HG03175 (cell line): ENCODE measurements around the gene SNAPIN.
A peak's percentile ranks its signal among the peaks of the same experiment; 100 is the strongest.

Source experiments
- ATAC-seq: cut with Tn5 transposase; IDR thresholded peaks from one replicate; pipeline ENCODE4 v1.9.1; 2021; ENCODE audit warnings: mild to moderate bottlenecking, moderate library complexity; ENCODE audit not compliant: unreplicated experiment

SNAPIN gene, protein sequence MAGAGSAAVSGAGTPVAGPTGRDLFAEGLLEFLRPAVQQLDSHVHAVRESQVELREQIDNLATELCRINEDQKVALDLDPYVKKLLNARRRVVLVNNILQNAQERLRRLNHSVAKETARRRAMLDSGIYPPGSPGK

DNA sequence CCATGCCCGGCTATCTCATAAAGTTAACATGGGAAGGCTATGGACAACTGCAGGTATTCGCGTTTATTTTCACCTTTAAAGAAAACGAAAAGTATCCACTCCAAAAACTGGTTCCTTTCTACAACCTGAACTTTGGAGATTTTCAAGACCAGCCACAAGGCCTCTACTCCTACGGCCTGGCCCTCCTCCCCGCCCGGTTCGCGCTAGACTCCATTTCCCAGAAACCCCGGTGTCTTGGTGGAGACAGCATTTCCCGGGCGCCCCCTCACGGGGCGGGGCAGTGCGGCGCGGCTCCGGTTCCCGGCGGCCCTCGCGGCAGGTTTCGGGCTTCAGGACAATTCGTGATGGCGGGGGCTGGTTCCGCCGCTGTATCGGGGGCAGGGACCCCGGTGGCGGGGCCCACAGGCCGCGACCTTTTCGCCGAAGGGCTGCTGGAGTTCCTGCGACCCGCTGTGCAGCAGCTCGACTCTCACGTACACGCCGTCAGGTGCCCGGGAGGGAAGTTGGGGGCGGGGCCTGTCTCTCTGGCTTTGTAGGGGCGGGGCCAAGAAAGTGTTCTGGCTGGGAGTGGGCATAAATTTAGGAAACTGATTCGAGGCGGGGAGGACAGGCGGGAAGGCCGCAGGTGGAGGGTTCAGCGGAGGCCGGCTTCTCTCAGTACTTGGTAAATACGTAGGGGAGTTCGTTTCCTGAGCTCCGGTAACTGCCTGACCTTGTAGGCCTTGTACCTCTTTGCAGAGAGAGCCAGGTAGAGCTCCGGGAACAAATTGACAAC lies at the start of gene SNAPIN:
TSS of gene SNAPIN (plus strand) at position 304 of the 775 bp plus-strand sequence. CDS start at position 345, 41 bp downstream.
- ATAC-seq, result peak; percentile 96

DNA sequence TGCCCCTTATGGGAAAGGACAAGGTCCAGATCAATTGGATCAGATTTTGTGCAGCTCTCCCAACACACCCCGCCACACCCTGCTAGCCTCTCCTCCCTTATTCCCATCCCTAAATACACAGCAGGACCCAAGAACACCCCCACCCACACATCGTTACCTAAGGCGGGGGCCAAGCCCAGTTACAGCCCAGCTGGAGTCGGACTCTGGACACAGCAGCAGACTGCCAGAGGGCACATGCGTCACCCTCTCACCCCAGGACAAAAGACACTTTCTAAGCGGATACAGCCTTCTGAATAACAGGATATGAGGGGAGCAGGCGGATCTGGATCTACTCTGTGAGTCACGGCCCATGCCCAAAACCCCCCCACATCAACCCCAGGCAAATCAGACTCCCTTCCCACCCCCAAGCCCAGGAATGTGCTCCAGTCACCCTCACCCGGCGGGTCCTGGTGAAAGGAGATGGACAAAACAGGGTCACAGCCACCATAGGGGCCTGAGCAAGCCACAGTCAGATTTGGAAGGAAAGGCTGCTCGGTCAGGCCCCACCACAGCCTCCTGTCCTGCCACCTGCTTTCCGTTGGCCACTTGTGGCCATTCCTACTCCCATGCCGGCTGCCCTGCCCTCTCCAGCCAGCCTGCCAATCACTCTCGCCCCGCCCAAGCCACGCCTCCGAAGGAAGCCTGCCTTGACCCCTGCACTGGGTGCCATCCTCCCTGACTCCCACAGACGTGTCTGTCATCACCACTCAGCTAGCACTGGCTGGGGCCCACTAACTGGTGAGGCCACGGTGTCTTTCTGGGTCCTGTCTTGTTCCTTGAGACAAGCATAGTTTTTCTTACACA lies 49.5 kb upstream of the SNAPIN start:
- ATAC-seq, result no peak

DNA sequence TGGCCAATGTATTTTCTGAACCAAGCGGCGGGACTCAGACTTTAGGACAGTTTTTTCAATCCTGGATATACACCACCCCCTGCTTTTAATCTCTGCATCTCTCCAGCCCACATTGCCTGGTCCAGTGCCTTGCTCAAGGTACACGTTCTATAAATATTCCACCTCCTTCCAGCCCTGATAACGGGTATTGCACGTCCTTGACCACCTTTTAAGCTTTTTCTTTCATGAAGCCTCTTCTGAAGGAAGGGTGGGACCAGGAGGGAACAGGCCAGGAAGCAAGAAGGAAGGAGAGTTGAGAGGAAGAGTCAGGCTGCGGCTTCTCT lies 49.0 kb upstream of the SNAPIN start:
- no peak for ATAC-seq

DNA sequence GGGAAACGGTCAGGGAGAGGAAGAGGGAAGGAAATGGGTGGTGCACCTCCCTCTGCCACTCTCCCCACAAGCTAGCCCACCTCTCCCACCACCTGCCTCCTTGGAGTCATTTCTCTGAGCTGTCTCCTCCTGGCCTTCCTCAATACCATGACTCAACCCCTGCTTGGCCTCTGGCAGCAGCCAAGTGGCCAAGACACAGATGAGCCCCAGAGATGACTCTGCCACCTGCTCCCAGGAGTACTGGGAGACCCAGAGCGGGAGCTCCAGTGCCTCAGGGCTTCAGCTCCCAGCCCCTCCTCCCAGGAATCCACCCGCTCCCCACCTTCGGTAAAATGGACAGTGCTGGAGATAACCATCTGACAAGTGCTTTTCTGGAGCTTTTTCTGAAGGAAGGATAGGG lies 48.2 kb upstream of the SNAPIN start:
- no peak for ATAC-seq

DNA sequence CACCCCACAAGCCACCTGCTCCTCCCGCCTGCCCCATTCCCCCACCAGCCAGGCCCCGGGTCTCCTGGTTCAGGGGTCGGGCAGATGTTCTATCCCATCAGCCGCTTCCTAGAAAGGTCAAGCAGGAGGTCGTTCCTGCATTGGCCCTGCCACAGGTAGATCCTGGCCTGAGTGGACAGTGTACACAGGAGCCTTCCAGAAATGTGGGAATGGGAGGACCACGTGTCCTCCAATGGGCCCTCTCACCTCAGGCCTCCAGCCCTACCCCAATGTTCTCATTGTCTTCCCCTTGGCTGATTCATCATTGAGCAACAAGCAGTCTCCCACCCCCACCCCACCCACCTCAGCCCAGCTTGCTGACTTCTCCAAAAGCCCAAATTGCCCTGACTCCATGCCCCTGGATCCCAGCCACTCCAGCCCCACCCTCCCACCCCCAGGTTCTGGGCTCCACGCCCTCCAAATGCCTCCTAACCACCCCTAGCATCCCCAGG lies 47.6 kb upstream of the SNAPIN start:
- ATAC-seq, result no peak

DNA sequence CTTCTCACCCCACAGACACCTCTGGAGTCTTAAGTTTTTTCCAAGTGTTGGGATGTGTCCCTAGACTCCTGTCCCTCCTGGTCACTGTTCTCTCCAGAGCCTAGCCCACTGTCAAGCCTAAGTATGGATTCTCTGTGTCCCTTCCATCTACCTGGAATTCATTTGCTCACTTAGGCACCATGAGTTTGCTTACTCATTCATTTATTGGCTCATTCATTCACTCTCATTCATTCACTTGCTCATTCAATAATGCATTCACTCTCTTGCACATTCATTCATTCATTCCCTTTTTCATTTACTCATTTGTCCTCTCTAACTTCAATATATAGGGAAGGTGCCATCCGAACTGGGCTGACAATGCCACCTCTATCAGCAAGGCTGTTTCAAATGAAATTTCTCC lies 47.1 kb upstream of the SNAPIN start:
- ATAC-seq, result no peak

DNA sequence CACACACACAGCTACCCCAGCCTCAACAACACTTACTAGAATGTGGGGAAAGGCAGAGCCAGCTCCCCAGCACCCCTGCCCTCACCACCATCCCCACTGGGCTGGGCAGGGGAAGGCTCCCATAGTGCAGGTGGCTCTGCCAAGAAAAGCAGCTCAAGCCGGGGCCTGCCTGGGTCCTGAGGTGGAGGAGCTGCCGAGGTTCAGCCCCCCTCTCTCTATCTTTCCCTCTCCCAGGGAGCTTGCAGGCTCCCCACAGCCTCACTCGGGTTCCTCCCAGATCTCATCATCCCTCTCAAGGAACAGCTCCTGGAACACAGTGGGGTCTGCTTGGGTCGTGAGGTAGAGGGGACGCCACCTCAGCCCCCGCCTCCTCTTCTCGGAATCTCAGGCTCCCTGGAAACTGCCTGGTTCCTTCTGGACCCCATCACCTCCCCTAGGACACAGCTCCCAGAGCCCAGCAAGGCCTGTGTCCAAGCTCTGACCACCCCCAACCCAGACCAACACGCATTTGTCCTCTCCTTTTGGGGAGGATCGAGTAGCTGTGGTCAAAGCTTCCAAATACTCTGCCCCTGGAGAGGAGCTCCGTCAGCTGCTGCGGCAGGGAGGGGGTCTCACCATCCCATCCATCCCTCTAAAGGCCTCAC lies 46.3 kb upstream of the SNAPIN start:
- no peak for ATAC-seq

DNA sequence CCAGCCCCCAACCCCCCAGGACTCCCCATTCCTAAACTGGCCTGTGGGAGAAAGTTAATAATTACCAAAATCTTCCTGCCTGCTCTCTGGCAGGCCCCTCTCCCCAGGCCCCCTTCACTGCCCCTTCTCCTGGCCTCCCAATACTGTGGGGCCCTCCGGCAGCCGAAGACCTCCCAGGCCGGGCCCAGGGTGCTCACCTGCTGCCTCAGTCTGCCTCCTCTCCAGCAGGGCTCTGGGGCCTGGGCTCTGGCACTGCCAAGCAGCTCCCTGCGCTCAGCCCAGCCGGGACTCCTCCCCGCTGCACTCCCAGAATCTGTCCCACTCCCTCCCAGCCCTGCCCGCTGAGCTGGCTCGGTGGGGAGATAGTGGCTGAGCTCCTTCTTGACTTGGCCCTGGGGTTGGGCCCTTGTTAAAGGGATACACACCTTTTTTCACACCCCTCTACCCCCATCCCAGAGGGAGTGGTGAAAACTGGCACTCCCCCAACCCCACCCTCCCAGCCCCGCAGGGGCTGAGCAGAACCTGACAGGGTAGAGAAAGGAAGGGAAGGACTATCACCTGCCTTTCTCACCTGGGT lies 45.7 kb upstream of the SNAPIN start, which contains the start of gene S100A16:
TSS of gene S100A16 (minus strand) at position 383 of the 577 bp plus-strand sequence. CDS start 4,986 bp downstream, outside the sequence.
- no peak for ATAC-seq

DNA sequence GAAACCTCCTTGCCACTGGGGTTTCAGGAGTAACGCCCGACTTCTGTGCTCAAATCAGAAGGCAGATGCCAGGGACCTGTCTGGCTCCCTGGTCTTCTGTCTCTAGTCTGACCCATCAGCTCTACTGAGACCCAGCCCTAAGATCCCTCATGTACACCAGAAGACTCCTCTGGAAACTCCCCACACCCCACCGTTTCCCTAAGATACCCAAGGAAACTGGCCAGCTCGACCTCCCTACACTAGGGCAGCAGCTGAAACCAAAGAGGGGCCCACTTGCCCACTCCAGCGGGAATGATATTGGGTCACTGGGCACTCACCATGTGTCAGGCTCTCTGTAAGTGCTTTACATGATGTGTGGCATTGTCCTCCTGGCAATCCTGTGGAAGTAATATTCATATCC lies 45.1 kb upstream of the SNAPIN start:
- no peak for ATAC-seq

DNA sequence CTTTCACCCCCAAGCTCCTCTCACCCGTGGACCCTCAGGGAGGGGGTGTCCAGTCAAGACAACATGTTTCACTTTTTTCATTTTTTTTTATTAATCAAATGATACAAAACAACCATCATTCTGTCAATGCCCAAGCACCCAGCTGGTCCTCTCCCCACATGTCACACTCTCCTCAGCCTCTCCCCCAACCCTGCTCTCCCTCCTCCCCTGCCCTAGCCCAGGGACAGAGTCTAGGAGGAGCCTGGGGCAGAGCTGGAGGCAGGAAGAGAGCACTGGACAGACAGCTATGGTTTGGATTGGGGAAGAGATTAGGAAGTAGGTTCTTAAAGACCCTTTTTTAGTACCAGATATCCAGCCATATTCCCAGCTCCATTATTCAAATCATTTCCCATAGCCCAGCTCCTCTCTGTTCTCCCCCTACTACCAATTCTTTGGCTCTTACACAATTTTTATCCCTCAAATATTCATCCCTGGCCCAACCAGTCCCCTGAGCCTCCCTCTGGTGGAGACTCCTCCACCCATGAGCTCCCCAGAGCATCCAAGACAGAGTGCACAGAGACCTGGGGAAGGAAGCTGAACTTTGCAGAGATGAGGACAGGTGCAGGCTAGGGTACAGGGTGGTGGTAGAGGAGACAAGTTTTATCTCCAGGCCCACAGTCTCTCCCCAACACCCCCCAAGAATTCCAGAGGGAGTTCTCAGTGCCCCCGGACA lies 44.2 kb upstream of the SNAPIN start:
- no peak for ATAC-seq

DNA sequence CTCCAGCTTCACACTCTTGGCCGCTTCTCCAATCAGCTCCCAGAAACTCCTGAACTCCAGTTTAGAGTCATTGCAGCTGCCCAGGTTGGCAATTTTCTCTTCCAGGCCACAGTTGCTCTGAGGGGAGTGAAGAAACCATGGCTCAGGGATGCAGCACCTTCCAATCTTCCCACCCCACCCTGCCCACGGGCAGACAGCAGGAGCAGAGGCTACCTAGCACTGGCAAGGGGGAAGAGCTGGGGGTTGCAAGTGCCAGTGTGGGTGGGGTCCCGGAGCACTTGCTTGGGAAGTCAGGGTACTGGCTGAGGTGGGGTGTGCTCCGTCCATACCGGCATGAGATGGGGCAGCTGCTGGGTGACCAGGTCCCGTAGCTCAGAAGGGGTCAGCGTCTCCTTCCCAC lies 43.6 kb upstream of the SNAPIN start:
- no peak for ATAC-seq

DNA sequence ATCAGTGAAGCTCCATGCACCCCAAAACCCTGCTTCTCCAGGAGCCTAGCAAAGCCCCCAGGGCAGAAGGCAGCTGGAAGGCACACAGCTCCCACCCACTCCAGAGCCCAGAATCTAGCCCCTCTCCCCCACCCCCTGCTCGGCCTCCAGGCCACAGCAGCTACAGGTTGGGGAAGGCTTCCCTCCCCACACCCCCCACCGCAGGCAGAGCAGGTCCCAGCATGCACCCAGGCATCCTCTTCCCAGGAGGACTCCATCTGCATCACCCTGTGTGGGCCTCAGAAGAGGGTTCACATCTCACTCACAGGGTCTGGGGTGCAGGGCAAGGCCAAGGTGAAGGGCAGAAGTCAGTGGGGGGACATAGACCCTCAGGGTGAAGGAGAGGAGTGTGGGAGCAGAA lies 43.1 kb upstream of the SNAPIN start:
- no peak for ATAC-seq

DNA sequence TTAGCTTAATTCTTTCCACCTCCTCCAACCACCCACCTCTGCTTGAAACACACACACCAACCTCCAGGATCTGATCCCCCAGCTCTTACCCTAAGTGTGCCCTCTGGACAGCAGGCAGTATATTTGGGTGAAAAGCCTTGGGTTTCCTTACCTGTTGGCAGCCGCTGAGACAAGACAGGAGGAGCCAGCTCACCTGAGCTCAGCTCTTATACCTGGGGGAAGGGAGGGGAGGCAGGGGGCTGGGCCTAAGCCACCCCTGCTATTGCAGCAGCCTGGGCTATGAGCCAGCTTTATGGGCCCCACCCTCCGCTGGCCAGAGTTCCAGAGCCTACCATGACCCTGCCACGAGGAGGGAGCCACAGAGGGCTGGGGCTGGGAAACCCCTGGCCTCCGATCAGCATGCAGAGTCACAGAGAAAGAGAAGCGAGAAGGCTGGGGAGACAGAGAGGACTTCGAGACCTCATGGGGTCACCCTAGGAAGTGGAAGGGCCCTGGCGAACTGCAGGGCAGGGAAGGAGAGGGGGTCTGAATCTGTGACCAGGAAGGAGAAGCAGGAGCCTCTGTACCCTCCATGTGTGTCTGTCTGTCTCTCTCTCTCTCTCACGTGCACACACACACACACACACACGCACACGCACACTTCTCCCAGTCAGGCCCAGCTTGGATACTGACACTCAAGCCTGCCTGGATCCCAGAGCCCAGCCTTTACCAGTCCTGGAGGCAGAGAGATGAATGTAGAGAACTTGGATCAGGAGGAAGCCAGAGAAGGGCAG lies 42.2 kb upstream of the SNAPIN start, which contains the start of gene S100A14:
TSS of gene S100A14 (minus strand) at position 182 of the 773 bp plus-strand sequence. CDS start 467 bp downstream, outside the sequence.
- ATAC-seq, result no peak

DNA sequence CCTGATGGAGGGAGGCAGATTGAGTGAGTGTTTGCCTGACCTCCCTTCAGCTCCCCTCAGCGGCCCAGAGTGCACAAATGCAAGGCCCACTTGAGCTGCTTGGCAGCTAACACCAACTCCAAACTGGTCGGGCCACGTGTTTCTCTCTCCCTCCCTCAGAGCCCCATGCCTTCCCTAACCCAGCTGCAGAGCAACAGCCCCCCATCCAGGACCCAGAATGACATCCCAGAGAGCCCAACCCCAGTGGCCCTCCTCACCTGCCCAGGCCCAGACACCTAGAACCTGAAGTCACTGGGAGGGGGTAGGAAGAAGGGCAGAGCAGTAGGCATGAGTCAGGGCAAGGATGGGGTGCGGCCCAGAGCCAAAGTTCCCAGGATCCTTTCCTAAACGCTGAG lies 41.6 kb upstream of the SNAPIN start:
- ATAC-seq, result no peak

DNA sequence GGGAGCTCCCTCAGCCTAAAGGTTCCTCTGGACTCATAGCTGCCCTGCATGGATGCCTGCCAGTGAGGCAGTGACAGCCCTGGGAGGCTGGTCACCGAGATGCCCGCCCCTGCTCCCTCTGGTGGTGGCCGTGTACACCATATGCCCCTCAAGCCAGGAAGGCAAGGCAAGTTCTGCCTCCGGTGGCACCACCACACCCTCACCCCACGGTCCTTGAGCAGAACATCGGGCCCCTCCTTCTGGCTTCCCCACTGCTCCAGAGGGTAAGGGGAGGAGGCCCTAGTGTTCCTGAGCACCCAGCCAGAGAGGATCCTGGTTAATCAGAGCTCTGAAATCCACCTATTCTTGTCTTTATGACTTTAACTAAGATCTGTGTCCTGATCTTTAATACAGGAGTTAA lies 40.8 kb upstream of the SNAPIN start:
- peak; percentile 72 for ATAC-seq

DNA sequence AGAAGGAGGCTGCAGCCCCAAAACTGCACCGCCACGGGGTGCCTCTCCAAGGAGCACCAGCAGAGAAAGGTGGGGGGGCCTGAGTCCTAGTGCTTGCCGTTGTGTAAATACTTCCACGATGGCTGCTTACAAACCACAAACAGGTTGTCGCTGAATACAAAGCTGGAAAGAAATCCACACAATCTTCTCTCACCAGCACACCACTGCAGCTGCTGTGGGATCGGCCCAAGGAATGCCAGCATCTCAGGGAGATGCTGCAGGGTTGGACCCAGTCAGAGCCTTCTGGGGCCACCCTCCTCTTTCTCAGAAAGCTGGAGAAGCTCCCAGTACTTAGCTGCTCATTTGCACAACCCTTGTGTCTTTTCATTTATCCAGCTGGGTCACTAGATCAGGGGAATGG lies 39.3 kb upstream of the SNAPIN start:
- no peak for ATAC-seq

DNA sequence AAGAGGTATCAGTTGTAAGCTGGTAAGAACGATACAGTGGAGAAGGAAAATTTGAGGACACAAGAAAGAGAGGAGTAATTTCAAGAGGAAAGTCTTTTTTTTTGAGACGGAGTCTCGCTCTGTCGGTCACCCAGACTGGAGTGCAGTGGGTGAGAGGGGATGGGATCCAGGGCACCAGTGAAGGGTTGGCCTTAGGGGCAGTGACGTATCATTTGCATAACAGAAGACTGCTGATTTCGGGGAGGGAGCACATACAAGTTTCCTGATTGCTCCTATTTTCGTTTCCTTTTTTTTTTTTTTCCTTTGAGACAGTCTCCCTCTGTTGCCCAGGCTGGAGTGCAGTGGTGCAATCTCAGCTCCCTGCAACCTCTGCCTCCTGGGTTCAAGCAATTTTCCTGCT lies 35.4 kb upstream of the SNAPIN start:
- no peak for ATAC-seq

DNA sequence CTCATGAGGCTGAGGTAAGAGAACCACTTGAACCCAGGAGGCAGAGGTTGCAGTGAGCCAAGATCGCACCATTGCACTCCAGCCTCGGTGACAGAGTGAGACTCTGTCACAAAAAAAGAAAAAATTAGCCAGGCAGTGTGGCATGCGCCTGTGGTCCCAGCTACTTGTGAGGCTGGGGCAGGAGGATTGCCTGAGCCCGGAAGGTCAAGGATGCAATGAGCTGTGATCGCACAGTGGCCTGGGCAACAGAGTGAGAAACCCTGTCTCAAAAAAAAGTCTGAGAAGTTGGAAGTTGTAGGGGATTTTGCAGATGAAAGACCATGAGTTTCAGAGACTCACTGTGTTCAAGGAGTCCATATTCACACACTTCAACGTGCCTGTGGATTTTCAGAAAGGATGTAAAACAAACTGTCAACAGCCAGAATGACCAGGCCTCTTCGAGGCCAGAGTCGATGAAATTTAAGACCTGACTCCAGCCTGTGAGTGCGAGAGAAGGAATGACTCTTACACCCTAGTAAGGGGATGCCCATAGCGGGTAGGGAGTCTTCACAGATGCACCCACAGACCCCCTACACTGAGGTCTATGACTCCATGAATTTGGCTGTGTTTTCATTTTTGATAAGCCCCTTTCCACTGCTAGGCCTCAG lies 33.4 kb upstream of the SNAPIN start:
- no peak for ATAC-seq

DNA sequence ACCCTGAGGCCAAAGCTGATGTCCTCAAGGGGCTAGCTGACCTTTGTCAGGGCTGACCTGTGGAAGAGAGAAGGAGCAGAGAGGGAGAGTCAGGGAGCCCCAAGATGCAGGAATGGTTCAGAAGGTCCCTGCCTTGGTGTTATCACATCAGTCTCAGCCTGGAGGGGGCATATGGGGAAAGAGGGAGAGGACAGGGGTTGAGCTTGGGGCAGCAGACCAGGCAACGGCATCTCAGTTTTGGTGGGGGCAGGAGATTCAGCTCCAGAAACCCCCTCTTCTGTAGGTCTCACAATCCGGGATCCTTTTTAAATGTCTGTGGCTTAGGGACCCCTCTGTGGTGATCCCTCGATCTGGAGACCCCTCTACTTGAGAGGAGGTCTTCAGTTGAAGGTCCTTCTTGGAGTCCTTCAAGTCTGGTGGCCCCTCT lies 32.0 kb upstream of the SNAPIN start:
- no peak for ATAC-seq
